Large intestine (tissue), 3 donors: ENCODE results near the gene CLPTM1L. TPM values are rescaled to one million over a fixed set of nuclear protein-coding genes. Genes with fewer than 3 reads are reported as not detected.
A peak's percentile ranks its signal among the peaks of the same experiment; 100 is the strongest.
"Not testable (repeated sequence)": the region's sequence is repeated elsewhere in the genome, so short reads cannot be mapped to it uniquely, and the experiment has no call there.

ENCODE experiments used
- DNase-seq, 2 donors: peaks; one replicate each; pipeline versions ENCODE4 v3.0.0 to v3.0.0-alpha.2; 2013
- H3K27ac ChIP-seq: one replicate; pipeline ENCODE4 v1.5.1; 2013; ENCODE audit warnings: low read length
- H3K27me3 ChIP-seq: 2 replicates; pipeline ENCODE4 v1.6.1; 2013; ENCODE audit warnings: low read length; ENCODE audit not compliant: control insufficient read depth, insufficient read depth
- H3K36me3 ChIP-seq: 2 replicates; pipeline ENCODE4 v1.6.1; 2013; ENCODE audit warnings: low read length; ENCODE audit not compliant: control insufficient read depth, insufficient read depth
- H3K4me1 ChIP-seq: one replicate; pipeline ENCODE4 v1.6.1; 2013; ENCODE audit warnings: low read length; ENCODE audit not compliant: control insufficient read depth, insufficient read depth
- H3K4me3 ChIP-seq: one replicate; pipeline ENCODE4 v1.5.1; 2013; ENCODE audit warnings: low read length
- H3K9me3 ChIP-seq: one replicate; pipeline ENCODE4 v1.6.1; 2013; ENCODE audit warnings: mild to moderate bottlenecking, low read depth, low read length, moderate library complexity; ENCODE audit not compliant: control insufficient read depth
- WGBS: methylation state at CpG from one replicate; pipeline ENCODE4 v1.1.5; 2013; ENCODE audit warnings: low lambda C conversion rate; ENCODE audit not compliant: insufficient coverage; 5-methylcytosine and 5-hydroxymethylcytosine counted together
- polyA plus RNA-seq: library from polyadenylated mRNA; unstranded; fragments of 120-200 nt; gene quantifications from one replicate; pipeline ENCODE4 v1.2.1, GENCODE V29; 2013

CLPTM1L gene
- polyA plus RNA-seq, 1 donor = 87.4 TPM

GRCh38 chr5:1362242-1363015 lies 17.5 kb upstream of the CLPTM1L start:
- H3K9me3 ChIP-seq = no peaks in the 10 kb centered on the region
- no CpG with 5 or more reads among the region's 29 CpGs for WGBS
- H3K27ac ChIP-seq = no peak overlapping the region
- no peaks in the 10 kb centered on the region for H3K36me3 ChIP-seq
- no peaks in the 10 kb centered on the region for H3K4me1 ChIP-seq
- H3K4me3 ChIP-seq = no peak overlapping the region
- H3K27me3 ChIP-seq = peaks cover 24% of the 10 kb centered on the region
- DNase-seq = no peak

- Histone ChIP-seq H3K36me3 (no peaks in the 10 kb centered on the region), H3K27ac (no peak overlapping the region), H3K4me1 (no peaks in the 10 kb centered on the region), H3K9me3 (no peaks in the 10 kb centered on the region), H3K4me3 (no peak overlapping the region), H3K27me3 (peaks cover 27% of the 10 kb centered on the region)
- no peak for DNase-seq
- no CpG with 5 or more reads among the region's 4 CpGs for WGBS
These were observed 16.0 kb upstream of the CLPTM1L start for GRCh38 chr5:1360861-1361260.

GRCh38 chr5:1360367-1360766 lies 15.5 kb upstream of the CLPTM1L start:
- H3K27me3 ChIP-seq = peaks cover 25% of the 10 kb centered on the region
- DNase-seq, H3K9me3 ChIP-seq, H3K4me1 ChIP-seq, H3K4me3 ChIP-seq, H3K27ac ChIP-seq, H3K36me3 ChIP-seq: not testable (repeated sequence)
- WGBS = no CpG with 5 or more reads among the region's 7 CpGs

- Histone ChIP-seq H3K36me3 (no peaks in the 10 kb centered on the region), H3K27me3 (peaks cover 27% of the 10 kb centered on the region), H3K27ac (no peak overlapping the region), H3K4me1 (no peaks in the 10 kb centered on the region), H3K4me3 (no peak overlapping the region), H3K9me3 (no peaks in the 10 kb centered on the region)
- WGBS = 93% methylated on average over 4 of the region's 11 CpGs
- DNase-seq = no peak
These were observed 14.8 kb upstream of the CLPTM1L start for GRCh38 chr5:1359713-1360112.

GRCh38 chr5:1359031-1359645 lies 14.2 kb upstream of the CLPTM1L start:
- Histone ChIP-seq H3K27me3 (peaks cover 27% of the 10 kb centered on the region), H3K27ac (no peak overlapping the region), H3K4me3 (no peak overlapping the region), H3K36me3 (no peaks in the 10 kb centered on the region), H3K9me3 (no peaks in the 10 kb centered on the region), H3K4me1 (no peaks in the 10 kb centered on the region)
- no peak for DNase-seq
- WGBS = no CpG with 5 or more reads among the region's 31 CpGs

- peaks cover 23% of the 10 kb centered on the region for H3K27me3 ChIP-seq
- WGBS = no CpG with 5 or more reads among the region's 10 CpGs
These were observed 13.8 kb upstream of the CLPTM1L start for GRCh38 chr5:1358726-1359025.

GRCh38 chr5:1357946-1358725 lies 13.2 kb upstream of the CLPTM1L start:
- no peaks in the 10 kb centered on the region for H3K9me3 ChIP-seq
- no peak overlapping the region for H3K4me3 ChIP-seq
- peaks cover 17% of the 10 kb centered on the region for H3K27me3 ChIP-seq
- DNase-seq = no peak
- no peaks in the 10 kb centered on the region for H3K4me1 ChIP-seq
- H3K27ac ChIP-seq = no peak overlapping the region
- no CpG with 5 or more reads among the region's 25 CpGs for WGBS
- H3K36me3 ChIP-seq = no peaks in the 10 kb centered on the region

More at GRCh38 chr5:1358726-1359025, 13.8 kb upstream of the CLPTM1L start:
- no peak overlapping the region for H3K27ac ChIP-seq
- DNase-seq = no peak
- no peak overlapping the region for H3K4me3 ChIP-seq
- H3K36me3 ChIP-seq = no peaks in the 10 kb centered on the region
- no peaks in the 10 kb centered on the region for H3K9me3 ChIP-seq
- H3K4me1 ChIP-seq = no peaks in the 10 kb centered on the region

GRCh38 chr5:1356873-1357787 lies 12.2 kb upstream of the CLPTM1L start:
- no peaks in the 10 kb centered on the region for H3K9me3 ChIP-seq
- H3K4me3 ChIP-seq = no peak overlapping the region
- DNase-seq = peak; percentile 33 to 62
- H3K27me3 ChIP-seq = peaks cover 16% of the 10 kb centered on the region
- H3K27ac ChIP-seq = no peak overlapping the region
- H3K36me3 ChIP-seq = no peaks in the 10 kb centered on the region
- 10% methylated on average over 4 of the region's 28 CpGs for WGBS
- H3K4me1 ChIP-seq = no peaks in the 10 kb centered on the region

GRCh38 chr5:1354576-1354975 lies 9.7 kb upstream of the CLPTM1L start:
- Histone ChIP-seq H3K27ac (no peak overlapping the region), H3K4me1 (no peaks in the 10 kb centered on the region), H3K36me3 (no peaks in the 10 kb centered on the region), H3K4me3 (no peak overlapping the region), H3K9me3 (no peaks in the 10 kb centered on the region), H3K27me3 (peaks cover 9% of the 10 kb centered on the region)
- WGBS = 86% methylated on average over 1 of the region's 4 CpGs
- no peak for DNase-seq
